Measurements from ENCODE around the gene ARHGAP25. TPM values are rescaled to one million over a fixed set of nuclear protein-coding genes. Genes with fewer than 3 reads are reported as not detected.

Gene ARHGAP25
- total and polyA plus RNA-seq, 10 of the 15 experiments (the other 5 are each of a cell fraction or from before 2014, with no cell fraction given) = 0.15 to 1.0 (median 0.46) TPM

DNA sequence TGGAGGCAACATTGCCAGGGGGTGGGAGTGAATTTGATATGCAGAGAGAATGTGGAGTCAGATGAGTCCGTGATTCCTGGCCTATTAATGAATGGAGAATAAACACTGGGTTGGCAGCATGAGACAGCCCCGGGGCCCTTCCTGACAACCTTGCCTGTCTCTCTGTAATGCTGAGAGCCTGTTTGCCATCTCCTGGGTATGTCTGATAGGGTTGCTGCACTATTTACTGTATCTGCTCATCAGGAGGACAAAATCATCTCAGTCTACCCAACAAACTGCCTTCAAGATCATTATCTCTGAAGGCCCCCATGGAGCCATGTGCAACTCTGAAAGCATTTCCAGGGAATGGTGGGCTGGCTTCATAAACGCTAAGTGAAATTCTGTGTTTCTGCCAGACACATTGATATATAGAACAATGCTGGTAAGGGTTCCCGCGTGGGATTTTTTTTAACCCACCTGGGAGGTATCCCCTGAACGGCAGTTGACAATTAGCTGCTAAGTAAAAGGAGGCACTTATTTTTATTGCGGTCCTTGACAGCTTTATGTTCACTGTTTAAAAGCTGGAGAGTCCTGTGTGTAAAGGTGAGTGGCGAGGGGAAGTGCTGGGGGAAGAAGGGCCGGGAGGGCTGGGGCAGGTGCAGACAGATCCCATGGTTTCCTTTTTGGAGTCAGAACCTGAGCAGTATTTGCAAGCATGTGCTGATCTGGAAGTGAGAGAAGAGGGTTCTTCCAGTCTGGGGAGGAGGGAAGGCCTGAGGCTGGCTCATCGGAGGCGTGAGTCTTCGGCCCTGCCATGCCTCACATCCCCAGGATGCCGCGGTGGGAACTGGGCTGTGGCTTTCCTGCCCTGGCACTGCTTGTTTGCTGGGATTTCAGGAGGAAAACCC, 64.8 kb downstream of the ARHGAP25 start:
- ChIA-PET POLR2A (interaction anchor here (0.6 kb wide), 1 partner anchor 360 kb away, joined by 5 read pairs; no protein-coding TSS in a partner anchor), SMC1A (ENCODE audit: uncharacterized antibody, unreplicated experiment) (no interaction called here), RAD21 (ENCODE audit: unreplicated experiment) (no interaction called here), CTCF (interaction anchor here (2.0 kb wide), 1 partner anchor 11 kb away, joined by 6 read pairs; no protein-coding TSS in a partner anchor)
- Histone ChIP-seq H3K9me3 (replicated peaks; ENCODE audit: control insufficient read depth, insufficient read depth, low read length) (no peaks in the 10 kb centered on the region), H3K4me3 (no peak overlapping the region), H3K27ac (ENCODE audit: control insufficient read depth, insufficient read depth) (no peak overlapping the region), H3K9ac (ENCODE audit: control insufficient read depth, insufficient read depth, low read length) (no peak overlapping the region), H3K4me1 (ENCODE audit: control insufficient read depth, insufficient read depth, low read length) (no peaks in the 10 kb centered on the region), H4K20me1 (ENCODE audit: control insufficient read depth, insufficient read depth) (peaks cover 9% of the 10 kb centered on the region; the same call in 1 of the 2 replicates), H3K36me3 (ENCODE audit: control insufficient read depth in 2 of 2, insufficient read depth in 2 of 2, low read length in 1 of 2) (no peaks in the 10 kb centered on the region), H3K4me2 (ENCODE audit: control insufficient read depth, insufficient read depth) (no peak overlapping the region), H3K79me2 (ENCODE audit: control insufficient read depth, insufficient read depth, low read length) (no peaks in the 10 kb centered on the region), H3K27me3 (replicated peaks in 1 of 2; ENCODE audit: control insufficient read depth in 2 of 2, insufficient read depth in 2 of 2, low read length in 1 of 2) (peaks cover 4 to 19% of the 10 kb centered on the region in 2 experiments; a peak in 3 of 4 replicates), H2AFZ (ENCODE audit: control insufficient read depth, low read depth, low read length) (no peak overlapping the region)
- WGBS (ENCODE audit: insufficient coverage, insufficient replicate concordance, low lambda C conversion rate, missing lambda C conversion rate) = 92% methylated on average over 14 of the region's 14 CpGs
- DNase-seq (ENCODE audit: low read depth, low spot score) (no peak), ATAC-seq (no peak), FAIRE-seq (no peak)
- BruUV-seq (replicated peaks) = no TSS peak
- intact Hi-C loops (cut with micrococcal nuclease; ENCODE audit: unreplicated experiment) = no loop called here
- TF ChIP-seq, protein P1, sequence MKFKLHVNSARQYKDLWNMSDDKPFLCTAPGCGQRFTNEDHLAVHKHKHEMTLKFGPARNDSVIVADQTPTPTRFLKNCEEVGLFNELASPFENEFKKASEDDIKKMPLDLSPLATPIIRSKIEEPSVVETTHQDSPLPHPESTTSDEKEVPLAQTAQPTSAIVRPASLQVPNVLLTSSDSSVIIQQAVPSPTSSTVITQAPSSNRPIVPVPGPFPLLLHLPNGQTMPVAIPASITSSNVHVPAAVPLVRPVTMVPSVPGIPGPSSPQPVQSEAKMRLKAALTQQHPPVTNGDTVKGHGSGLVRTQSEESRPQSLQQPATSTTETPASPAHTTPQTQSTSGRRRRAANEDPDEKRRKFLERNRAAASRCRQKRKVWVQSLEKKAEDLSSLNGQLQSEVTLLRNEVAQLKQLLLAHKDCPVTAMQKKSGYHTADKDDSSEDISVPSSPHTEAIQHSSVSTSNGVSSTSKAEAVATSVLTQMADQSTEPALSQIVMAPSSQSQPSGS (IDR thresholded peaks at IDR 0.05; ENCODE audit: low read length) = no peak
- TF ChIP-seq NRF1 (conservative IDR thresholded peaks at IDR 0.05; ENCODE audit: low read depth, low read length) (no peak), NBN (IDR thresholded peaks at IDR 0.05) (no peak), SMC3 (IDR thresholded peaks at IDR 0.05; ENCODE audit: borderline replicate concordance, low read length) (no peak), JUND (IDR thresholded peaks at IDR 0.05; ENCODE audit: low read depth, low read length) (no peak), ASH2L (IDR thresholded peaks at IDR 0.05; ENCODE audit: borderline replicate concordance, low read depth) (no peak), DPF2 (IDR thresholded peaks at IDR 0.05) (no peak), SREBF1 (IDR thresholded peaks at IDR 0.05; ENCODE audit: low read length) (no peak), YY1 (IDR thresholded peaks at IDR 0.05; ENCODE audit: low read depth, low read length) (no peak), CHD4 (IDR thresholded peaks at IDR 0.05) (no peak)
- TF ChIP-seq, protein P2, sequence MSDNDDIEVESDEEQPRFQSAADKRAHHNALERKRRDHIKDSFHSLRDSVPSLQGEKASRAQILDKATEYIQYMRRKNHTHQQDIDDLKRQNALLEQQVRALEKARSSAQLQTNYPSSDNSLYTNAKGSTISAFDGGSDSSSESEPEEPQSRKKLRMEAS (IDR thresholded peaks at IDR 0.05; ENCODE audit: low read depth, low read length) = no peak
- TF ChIP-seq, protein P3, sequence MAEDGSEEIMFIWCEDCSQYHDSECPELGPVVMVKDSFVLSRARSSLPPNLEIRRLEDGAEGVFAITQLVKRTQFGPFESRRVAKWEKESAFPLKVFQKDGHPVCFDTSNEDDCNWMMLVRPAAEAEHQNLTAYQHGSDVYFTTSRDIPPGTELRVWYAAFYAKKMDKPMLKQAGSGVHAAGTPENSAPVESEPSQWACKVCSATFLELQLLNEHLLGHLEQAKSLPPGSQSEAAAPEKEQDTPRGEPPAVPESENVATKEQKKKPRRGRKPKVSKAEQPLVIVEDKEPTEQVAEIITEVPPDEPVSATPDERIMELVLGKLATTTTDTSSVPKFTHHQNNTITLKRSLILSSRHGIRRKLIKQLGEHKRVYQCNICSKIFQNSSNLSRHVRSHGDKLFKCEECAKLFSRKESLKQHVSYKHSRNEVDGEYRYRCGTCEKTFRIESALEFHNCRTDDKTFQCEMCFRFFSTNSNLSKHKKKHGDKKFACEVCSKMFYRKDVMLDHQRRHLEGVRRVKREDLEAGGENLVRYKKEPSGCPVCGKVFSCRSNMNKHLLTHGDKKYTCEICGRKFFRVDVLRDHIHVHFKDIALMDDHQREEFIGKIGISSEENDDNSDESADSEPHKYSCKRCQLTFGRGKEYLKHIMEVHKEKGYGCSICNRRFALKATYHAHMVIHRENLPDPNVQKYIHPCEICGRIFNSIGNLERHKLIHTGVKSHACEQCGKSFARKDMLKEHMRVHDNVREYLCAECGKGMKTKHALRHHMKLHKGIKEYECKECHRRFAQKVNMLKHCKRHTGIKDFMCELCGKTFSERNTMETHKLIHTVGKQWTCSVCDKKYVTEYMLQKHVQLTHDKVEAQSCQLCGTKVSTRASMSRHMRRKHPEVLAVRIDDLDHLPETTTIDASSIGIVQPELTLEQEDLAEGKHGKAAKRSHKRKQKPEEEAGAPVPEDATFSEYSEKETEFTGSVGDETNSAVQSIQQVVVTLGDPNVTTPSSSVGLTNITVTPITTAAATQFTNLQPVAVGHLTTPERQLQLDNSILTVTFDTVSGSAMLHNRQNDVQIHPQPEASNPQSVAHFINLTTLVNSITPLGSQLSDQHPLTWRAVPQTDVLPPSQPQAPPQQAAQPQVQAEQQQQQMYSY (CRISPR knock-in tag; IDR thresholded peaks at IDR 0.05) = no peak
- in situ Hi-C loops (cut with MboI) = no loop called here

Data from GM12878 (cell line).